ENCODE measurements around the gene TGM6.

TGM6 gene

DNA sequence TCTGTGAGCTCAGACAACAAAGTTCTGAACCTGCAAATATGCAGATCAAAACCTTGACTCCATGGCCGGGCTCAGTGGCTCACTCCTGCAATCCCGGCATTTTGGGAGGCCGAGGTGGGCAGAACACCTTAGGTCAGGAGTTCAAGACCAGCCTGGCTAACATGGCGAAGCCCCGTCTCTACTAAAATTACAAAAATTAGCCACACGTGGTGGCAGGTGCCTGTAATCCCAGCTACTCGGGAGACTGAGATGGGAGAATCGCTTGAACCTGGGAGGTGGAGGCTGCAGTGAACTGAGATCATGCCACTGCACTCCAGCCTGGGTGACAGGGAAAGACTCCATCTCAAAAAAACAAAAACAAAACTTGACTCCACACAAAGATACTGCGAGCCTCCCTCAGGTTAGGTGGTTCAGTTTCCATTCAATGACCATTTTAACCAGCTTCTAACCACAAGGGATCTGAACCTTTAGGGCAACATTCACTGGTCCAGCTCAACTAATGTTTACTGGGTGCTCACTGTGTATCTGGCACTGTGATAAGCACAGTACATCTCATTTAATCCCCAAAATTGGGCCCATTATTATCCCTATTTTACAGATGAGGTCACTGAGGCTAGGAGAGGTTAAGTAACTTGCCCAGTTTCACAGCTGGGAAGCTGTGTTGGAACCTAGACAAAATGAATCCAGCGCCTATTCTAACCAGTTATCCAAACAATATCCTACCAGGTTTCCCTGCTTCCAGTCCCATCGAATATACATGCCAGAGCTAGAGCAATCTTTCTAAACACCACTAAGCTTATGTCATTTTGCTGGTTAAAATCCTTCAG is 88.1 kb downstream of the TGM6 start:
- TF ChIP-seq, protein P1, sequence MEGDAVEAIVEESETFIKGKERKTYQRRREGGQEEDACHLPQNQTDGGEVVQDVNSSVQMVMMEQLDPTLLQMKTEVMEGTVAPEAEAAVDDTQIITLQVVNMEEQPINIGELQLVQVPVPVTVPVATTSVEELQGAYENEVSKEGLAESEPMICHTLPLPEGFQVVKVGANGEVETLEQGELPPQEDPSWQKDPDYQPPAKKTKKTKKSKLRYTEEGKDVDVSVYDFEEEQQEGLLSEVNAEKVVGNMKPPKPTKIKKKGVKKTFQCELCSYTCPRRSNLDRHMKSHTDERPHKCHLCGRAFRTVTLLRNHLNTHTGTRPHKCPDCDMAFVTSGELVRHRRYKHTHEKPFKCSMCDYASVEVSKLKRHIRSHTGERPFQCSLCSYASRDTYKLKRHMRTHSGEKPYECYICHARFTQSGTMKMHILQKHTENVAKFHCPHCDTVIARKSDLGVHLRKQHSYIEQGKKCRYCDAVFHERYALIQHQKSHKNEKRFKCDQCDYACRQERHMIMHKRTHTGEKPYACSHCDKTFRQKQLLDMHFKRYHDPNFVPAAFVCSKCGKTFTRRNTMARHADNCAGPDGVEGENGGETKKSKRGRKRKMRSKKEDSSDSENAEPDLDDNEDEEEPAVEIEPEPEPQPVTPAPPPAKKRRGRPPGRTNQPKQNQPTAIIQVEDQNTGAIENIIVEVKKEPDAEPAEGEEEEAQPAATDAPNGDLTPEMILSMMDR (IDR thresholded peaks at IDR 0.05): no peak

DNA sequence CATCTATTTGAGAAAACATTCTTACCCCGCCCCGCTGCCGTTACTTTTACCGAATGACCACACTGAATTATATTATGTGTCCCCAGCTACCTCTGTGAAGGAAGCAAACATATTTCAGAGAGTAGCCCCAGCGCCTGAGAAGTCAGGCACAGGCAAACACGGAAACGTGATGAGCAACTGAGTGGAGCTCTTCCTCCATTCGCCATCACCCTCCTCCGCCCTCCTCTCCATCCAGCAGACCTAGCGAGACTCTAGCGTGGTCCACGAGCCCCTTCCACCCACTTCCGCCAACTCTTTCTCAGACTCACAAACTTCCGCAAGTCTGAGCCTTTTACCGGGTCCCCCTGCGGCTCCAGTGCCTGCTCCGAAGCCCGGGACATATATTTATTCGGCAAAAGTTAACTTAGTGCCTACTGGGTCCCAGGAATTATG is 89.3 kb downstream of the TGM6 start:
- TF ChIP-seq, protein P1 (IDR thresholded peaks at IDR 0.05): no peak

DNA sequence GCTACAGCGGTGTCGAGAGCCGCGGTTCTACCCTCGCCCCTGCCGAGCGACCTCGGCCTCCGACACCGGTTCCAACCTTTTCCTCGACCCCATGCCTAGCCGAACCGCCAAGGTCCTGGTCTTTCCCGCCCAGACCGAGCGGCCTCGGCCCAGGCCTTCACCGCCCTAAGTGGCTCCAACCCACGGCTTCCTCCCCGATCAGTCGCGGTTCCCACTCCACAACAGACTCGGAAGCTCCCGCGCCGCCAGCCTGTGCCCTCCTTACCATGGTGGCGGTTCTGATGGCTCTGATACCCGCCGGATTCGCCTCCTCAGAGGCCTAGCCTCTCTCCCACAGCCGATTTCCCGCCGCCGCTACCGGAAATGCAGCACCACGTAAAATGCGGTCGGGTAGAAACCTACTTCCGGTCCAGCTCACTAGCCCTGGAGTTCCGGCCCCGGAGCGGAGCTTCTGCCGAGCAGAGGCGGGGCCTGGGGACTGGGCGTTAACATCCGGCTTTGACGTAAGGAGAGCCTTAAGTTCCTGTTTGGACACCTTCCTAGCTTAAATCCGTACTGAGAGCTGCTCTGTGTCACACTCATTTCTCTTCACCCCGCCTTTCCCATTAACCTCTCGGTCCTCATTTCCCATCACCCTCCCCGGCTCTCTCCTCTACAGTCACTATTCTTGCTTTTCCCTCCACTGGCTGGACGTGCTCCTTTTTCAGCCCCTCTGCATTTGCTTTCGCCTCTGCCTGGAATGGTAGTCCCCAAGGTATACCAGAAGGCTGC is 89.9 kb downstream of the TGM6 start, which contains the start of gene SNRPB:
Gene SNRPB (minus strand): TSS at position 367 of the 771 bp plus-strand sequence. CDS start 99 bp downstream, at position 268.
- TF ChIP-seq, protein P1 (IDR thresholded peaks at IDR 0.05): no peak

DNA sequence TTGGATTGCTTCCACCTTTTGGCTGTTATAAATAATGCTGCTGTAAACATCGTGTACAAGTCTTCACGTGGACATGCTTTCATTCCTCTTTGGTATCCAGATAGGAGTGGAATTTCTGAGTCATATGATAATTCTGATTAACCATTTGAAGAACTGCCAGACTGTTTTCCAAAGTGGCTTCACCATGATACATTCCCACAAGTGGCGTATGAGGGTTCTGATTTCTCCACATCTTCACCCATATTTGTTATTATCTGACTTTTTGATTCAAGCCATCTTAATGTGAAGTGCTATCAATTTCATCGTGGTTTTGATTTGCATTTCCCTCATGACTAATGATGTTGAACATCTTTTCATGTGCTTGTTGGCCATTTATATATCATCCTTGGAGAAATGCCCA is 92.8 kb downstream of the TGM6 start:
- TF ChIP-seq, protein P1 (IDR thresholded peaks at IDR 0.05): no peak

DNA sequence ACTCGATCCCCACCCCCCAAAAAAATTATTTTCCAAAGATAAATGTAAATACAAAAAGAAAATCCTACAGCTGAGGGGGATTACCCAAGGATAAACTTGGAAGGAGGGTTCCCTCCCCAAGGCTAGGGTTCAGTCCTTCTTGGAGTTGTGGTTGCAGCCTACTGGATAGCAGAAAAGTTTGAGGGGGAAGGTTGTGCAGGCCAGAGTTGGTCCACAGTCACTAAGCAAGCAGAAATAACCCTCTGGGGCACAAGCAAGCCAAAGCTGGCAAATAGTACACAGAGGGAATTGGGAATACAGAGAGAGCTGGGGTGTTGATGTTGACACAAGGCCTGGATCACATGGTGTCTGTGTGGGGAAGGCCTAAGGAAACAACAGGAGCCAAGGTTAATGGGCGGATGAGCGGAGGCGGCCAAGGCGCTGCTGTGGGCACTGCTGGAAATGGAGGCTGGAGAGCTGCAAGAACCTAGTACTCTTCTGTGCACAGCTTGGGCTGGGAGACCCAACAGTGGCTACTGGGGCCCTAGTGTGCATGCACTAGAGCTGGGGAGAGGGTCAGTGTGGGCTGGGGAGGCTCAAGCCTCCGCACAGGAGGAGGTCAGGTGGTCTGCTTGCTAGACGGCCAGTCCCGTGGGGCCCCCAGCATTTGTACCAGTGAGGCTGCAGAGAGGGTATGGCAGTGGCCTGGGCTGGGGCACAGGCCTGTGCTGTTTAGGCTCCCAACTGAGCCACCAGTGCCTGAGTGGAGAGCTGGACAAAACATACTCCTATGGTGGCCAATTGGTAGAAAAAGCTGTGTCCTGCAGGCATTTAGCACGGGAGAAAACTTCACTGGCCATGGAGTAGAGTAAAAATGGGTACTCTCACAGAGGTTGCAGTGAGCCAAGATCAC is 95.4 kb downstream of the TGM6 start:
- TF ChIP-seq, protein P1 (IDR thresholded peaks at IDR 0.05): no peak

DNA sequence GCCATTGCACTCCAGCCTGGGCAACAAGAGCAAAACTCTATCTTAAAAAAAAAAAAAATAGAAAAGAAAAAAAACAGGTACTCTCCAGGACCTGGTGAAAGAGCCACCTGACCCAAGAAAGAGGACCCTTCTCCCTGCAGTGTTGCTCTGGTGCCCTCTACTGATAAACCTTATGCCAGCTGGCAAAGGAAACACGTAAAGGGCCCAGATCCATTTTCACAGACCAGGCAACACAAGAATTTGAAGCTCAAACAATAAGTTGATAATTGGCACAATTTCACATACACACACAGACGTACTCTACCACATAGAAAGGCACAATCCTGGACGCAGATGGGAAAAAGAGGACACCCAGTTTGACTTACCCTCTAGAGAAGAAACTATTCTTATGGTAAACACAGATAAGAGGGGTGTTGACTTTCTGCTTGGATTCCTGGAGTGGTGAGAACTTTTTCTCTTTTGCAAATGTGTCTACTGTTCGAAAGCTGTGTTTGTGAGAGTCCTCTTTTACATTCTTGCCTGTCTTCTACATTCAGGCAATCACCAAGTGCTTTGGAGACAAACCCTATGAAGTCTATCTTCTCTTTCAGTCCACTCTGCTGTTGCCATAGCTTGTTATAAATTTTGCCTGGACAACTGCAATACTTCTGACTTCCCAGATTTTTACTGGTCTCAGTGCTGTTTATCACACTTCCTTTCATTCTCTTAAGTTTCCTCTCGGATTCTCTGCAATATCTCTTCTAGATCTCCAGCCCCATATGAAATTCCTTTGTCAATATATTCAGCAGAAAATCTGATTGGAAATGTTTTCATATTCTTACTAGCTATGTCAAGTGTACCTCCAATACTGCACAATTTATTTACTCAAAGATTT is 96.3 kb downstream of the TGM6 start:
- TF ChIP-seq, protein P1 (IDR thresholded peaks at IDR 0.05): peak; percentile 34; the same call in 1 of the 2 replicates

Measured in LNCAP (cell line).